HG02943 (cell line): Measurements from ENCODE around the gene KRT78.

Experiments used
- ATAC-seq: cut with Tn5 transposase; IDR thresholded peaks from one replicate; pipeline ENCODE4 v1.9.1; 2021; ENCODE audit warnings: mild to moderate bottlenecking, low read depth, moderate library complexity; ENCODE audit not compliant: unreplicated experiment

The KRT78 gene

DNA sequence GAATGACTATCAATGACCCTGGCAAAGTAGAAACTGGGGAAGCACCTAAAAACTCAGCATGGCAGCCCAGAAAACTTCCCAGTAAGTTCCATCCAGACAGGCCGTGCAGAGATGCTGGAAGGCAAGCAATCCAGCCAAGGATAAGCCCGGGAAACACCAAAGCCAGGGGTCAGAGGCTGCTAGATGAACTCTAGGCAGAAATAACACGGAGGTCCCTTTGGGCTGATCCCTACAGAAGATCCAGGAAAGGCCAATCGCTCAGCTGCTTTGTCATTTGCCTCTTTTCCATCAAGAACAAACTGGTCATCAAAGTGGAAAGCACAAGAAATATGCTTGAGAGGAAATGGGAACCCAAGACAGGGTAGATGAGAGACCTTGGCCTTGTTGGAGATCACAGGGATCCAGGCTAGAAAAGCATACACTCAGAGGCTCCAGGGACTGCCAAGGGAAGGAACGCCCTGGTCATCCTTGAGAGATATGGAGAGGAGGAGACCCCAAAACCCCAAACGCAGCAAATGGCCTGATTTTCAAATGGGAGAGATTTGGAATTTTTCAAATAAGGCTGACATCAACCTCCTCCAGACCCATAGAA is 21.2 kb downstream of the KRT78 start:
- no peak for ATAC-seq

- no peak for ATAC-seq
Observed at GRCh38 chr12:52826611-52827498, 21.9 kb downstream of the KRT78 start.

DNA sequence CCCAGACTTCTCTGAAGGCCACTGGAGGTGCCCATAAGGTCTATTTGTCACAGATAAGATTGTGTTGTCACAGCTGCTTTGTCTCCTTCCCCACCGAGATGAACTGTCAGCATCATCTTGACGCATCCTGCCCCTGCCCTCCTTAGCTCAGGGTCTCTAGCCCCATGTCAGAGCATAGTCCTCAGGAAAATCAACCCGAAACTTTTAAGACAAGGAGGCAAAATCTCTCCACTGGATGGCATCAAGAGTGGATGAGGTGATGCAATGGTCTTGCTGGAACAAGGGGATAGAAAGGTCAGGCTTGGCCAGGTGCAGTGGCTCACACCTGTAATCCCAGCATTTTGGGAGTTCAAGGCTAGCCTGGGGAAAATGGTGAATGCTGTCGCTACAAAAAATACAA is 22.8 kb downstream of the KRT78 start:
- ATAC-seq: no peak

GRCh38 chr12:52824741-52825410 is 23.9 kb downstream of the KRT78 start:
- ATAC-seq: no peak

DNA sequence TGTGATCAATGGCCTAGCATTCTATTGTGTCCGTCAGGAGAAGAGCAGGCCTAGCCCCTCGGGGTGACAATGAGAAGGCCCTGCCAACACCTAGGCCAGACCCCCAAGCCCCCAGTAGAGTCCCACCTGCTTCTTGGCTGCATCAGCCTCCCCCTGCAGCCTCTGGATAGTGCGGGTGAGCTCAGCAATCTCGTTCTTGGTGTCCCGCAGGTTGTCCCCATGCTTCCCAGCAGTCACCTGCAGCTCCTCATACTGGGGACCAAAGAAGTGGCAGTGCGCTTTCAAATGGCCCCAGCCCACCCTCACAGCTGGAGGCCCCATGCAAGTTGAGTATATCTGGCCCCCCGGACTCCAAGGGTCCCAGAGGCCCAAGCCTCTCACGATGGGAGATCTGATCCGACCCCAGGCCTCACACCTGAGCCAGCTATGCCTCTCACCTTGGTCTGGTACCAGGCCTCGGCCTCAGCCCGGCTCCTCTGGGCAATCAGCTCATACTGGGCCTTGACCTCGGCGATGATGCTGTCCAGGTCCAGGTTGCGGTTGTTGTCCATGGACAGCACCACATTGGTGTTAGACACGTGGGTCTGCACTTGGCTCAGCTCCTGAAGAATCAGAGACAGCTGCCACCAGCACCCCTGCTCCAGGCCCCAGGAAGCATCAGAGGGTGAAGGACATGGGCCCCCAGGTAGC is 24.9 kb downstream of the KRT78 start:
- no peak for ATAC-seq

- ATAC-seq: no peak
Observed at GRCh38 chr12:52822771-52823510, 25.9 kb downstream of the KRT78 start.

GRCh38 chr12:52821826-52822660 is 26.8 kb downstream of the KRT78 start:
- no peak for ATAC-seq

GRCh38 chr12:52821071-52821730 is 27.6 kb downstream of the KRT78 start:
- no peak for ATAC-seq

- no peak for ATAC-seq
Observed at GRCh38 chr12:52820521-52820920, 28.3 kb downstream of the KRT78 start.

DNA sequence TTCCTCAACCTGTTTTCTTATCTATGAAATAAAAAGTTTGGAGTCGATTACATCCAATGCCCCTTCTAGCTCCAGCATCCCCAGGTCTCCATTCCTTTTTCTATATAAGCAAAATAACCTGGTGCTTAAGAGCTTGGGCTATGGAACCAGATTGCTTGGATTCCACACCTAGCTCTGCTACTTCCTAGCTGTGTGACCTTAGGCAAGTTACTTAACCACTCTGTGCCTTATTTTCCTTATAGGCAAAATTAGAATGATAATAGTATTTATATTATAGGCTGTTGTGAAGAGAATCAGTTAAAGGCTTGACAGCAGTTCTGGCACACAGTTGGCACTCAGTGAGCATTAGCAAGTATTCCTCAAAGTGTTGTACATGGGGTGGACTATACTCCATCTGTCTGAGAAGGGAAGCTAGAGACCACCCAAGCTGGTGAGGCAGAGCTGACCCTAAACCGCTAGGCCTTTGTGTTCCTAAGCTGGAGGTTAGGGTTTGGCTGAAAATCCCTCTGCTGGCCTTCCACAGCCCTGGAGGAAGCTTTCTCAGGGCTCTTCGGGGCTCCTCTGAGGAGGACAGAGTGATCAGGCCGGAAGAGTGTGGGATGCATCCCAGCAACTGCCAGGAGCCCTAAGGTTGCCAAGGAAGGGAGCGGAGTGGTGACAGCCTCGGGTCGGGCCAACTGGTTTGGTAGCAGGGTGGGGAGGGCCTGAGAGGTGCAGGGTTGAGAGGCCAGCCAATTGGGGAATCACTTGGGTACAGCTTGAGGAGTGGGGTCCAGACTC is 28.9 kb downstream of the KRT78 start:
- no peak for ATAC-seq

DNA sequence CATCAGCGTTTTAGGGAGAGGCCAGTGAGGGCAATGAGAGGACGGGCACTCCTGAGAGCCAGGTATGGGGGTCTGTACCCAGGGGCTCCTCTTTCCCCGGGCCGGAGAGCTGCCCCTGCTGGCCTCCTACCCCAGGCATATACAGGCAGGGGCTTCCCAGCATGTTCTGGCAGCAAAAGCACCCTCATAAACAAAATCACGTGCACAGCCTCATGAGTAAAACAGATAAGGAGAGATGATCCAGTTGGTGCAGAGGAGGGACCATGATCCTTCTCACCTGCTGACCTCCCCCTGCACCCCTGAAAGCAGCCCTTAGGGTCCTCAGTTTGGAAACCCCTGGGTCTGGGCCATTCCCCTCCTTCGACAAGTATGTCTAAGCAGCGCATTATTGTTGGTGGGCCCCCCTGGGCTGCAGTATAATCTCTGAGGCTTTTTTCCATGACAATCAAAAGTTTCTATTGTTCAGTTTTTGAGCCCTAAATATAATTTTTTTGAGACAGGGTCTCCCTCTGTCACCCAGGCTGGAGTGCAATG is 29.8 kb downstream of the KRT78 start:
- ATAC-seq: no peak

- ATAC-seq: no peak
Observed at GRCh38 chr12:52818388-52818787, 30.4 kb downstream of the KRT78 start.

- no peak for ATAC-seq
Observed at GRCh38 chr12:52817699-52818238, 31.0 kb downstream of the KRT78 start.

DNA sequence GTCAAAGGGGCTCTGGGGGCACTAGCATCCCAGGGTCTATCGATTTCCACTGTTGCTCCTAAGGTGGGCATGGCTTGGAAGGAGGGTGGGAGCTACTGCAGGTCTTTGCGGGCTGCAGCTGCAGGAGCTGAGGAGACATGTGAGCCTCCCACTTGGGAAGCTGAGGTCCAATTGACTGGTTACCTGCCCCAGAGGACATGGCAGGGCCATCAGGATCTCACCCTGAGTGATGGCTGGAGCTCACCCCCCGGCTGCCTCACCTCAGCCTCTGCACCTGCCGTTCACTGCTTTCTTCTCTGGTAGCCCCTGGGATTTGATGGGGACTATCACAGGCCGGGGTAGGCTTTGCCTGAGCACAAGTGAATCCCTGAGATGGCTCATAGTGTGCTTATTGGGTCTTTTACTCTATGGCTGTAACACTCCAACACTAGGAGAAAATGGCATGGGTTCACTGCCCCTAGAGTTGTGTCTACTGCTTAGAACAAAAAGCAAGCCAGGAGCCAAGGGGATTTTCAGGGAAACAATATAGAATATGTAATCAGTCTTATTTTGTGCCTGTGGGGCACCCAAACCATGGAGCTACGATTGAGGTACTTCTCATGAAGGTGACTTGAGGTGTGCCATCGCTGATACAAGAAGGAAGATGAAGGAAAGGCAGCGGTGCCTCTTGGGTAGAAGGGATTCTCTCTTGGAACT is 31.6 kb downstream of the KRT78 start:
- no peak for ATAC-seq

DNA sequence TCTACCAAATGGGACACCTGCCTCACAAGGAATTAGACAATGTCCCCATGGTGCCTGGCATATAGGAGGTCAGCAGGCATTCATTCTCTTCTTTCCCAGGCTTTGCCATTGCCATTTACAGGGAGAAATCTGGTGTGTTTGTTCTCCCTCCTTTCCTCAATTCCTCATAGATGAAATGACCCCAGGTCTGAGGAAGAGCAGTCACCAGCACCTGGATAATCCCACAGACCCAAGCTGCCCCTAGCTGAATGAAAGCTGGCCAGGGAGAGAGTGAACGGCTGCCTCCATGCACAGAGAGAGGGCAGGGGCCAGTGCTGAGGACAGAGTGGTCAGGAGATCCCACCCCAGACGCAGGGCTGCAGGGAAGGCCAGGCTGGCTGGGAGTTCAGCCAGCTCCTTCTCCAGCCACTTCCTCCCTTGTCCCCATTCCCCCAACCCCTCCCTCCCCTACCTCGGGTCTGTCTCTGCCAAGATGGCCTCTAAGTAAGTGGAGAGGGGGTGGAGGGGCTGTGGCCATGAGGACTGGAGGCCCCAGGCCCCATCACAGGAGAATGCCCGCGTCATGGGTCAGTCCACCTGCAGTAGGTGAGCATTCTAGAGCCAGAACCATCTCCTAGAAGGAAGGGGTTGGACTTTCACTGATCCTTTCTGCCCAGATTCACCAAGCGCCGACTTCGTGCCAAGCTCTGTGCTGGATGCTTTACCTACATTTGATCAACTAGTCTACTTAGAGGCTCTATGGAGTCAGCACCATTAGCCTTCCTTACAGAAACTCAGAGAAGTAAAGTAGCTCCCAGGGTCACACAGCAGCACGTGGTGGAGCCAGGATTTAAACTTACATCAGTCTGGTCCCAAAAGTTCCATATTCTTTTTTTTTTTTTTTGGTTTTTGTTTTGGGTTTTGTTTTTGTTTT is 32.9 kb downstream of the KRT78 start:
- ATAC-seq: no peak

DNA sequence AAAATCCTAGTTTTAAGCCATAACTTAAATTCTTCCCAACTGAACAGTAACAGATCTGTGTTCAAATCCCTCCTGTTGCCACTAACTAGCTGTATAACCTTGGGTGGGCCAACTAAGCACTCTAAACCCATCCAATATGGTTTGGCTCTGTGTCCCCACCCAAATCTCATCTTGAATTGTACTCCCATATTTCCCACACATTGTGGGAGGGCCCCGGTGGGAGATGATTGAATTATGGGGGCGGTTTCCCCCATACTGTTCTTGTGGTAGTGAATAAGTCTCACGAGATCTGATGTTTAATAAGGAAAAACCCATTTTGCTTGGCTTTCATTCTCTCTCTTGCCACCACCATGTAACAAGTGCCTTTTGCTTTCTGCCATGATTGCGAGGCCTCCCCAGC is 33.6 kb downstream of the KRT78 start:
- ATAC-seq: no peak
